HT-29 (cell line): Measurements from ENCODE around the gene BOD1. TPM values are rescaled to one million over a fixed set of nuclear protein-coding genes. Genes with fewer than 3 reads are reported as not detected.
"Not testable (repeated sequence)": the region's sequence is repeated elsewhere in the genome, so short reads cannot be mapped to it uniquely, and the experiment has no call there.

Experiments used
- DNase-seq: peaks from one replicate; pipeline ENCODE4 v3.0.0-alpha.2; 2015; ENCODE audit warnings: low spot score
- total RNA-seq: library from RNA; depleted of rRNA; stranded (reverse); fragments of >200 nt; shearing (Covaris generic); gene quantifications from 2 replicates; pipeline ENCODE4 v1.2.3, GENCODE V29; 2014

BOD1 gene
- total RNA-seq, 1 experiment from 2014 or later: 55.4 TPM

DNA sequence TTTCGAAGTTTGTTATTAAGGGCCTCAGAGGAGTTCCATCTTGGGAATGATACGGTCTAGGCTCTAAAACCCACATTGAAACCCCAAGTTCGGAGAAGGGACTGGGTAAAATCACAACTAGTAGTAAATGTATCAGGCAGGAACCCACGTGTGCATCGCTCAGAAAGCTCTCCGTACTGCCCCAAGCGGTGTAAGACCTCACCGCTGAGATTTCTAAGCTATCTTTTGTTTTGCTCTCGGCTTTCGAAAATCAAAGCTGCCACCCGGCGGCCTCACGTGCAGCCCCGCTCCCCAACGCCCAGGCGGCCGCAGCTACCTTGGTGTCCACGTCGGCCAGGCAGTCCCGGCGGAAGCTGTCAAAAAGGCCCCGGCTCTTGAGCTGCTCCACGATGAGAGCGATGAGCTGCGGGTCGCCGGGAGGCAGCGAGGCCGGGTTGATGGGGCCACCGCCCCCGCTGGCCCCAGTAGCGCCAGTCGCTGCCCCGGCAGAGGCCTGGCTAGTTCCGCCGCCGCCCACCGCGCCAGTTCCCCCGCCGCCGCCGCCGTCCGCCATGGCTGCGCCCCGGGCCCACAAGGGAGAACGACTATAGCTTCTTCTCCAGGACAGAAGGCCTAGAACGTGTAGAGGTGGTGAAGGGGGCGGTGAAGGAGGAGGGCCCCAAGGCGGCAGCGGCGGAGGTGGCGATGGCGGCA lies 420 bp downstream of the BOD1 start:
- DNase-seq: peak; percentile 83

DNA sequence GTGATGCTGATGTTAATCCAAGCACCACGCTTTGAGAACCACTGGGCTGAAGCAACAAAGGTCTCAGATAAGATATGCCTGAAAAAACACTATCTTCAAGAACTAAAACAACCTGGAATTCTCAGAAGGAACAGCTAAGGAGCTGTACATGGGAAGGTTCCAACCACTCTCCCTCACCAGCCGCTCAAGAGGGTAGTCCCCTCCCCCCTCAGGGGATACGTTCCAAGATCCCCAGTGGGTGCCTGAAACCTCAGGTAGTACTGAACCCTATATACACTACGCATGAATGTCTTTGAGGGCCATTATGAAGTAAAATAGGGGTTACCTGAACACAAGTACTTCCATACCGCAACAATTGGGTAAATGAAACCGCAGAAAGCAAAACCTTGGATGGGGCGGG lies 1.9 kb downstream of the BOD1 start:
- no peak for DNase-seq

GRCh38 chr5:173613433-173614159 lies 2.9 kb downstream of the BOD1 start:
- DNase-seq: no peak

DNA sequence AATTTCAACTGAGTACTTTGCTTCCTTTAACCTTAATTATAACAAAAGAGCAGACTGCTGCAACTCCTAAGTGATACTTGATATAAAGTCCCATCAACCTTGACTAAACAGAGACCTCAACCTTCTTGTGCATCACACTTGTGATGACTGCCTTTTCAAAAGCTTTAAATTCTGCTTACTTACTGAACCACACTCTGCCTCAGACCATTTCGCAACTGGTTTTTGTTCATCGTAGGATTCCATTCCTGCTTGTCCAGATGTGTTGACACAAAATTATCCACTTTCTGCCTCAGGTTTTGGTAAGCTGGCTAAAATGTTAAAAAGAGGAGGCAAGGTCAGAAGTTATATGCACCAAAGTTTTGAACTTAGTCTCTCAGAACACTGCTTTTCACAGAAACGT lies 3.5 kb downstream of the BOD1 start:
- no peak for DNase-seq

DNA sequence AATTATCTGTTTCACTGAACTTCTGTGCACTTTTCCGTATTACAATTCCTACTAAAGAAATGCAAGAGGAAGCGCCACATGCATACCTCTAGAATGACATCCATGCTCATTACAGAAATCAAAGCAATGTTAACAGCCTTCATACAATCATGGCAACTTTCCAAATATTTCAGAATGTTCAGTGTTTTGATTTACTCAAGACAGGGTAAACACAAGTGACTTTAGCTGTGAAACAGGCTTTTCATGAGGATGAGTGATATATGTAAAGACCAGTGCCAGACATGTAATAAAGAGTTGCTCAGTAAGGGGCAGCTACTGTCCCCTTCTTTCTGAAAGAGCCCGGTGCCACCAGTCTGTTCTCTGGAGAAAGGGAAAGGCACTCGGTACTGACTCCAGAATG lies 4.7 kb downstream of the BOD1 start:
- DNase-seq: no peak

DNA sequence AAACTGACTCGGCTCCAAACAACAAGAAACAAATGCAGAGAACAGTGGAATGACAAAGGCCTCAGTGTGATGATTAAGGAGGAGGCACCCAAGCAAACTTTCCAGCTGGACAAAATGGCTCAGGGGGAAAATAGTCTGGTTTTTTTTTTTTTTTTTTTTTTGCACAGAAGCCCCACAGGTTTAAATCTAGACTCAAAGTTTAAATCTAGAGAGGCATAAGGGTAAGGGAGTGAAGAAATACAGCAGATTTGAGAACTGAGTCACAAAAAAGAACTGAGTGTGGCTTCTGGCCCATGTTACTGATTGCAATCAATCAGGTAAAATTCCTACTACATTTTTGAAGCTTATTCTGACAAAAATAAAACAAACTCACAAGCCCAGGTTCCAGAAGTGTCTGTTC lies 12.3 kb downstream of the BOD1 start:
- DNase-seq: no peak

GRCh38 chr5:173602423-173602822 lies 14.0 kb downstream of the BOD1 start:
- DNase-seq: no peak

- DNase-seq: no peak
These were observed 17.8 kb downstream of the BOD1 start for GRCh38 chr5:173598686-173599085.

DNA sequence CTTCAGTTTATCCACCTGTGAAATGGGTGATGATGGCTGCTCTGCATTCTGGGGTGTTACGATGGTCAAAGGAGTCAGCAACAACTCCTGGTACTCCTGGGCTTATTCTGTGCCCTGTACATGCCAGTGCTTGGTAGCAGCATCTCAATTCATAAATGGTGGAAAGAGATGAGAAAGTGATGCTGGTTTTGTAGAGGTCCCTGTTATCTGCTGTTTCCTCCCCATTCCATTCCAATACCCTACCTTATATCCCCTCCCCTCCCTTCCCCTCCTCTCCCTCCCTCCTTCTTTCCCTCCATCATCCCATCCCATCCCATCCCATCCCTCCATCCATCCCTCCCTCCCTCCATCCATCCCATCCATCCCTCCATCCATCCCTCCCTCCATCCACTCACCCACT lies 19.1 kb downstream of the BOD1 start:
- no peak for DNase-seq

GRCh38 chr5:173595841-173596240 lies 20.6 kb downstream of the BOD1 start:
- DNase-seq: no peak

- DNase-seq: no peak
These were observed 22.4 kb downstream of the BOD1 start for GRCh38 chr5:173594061-173594460.

DNA sequence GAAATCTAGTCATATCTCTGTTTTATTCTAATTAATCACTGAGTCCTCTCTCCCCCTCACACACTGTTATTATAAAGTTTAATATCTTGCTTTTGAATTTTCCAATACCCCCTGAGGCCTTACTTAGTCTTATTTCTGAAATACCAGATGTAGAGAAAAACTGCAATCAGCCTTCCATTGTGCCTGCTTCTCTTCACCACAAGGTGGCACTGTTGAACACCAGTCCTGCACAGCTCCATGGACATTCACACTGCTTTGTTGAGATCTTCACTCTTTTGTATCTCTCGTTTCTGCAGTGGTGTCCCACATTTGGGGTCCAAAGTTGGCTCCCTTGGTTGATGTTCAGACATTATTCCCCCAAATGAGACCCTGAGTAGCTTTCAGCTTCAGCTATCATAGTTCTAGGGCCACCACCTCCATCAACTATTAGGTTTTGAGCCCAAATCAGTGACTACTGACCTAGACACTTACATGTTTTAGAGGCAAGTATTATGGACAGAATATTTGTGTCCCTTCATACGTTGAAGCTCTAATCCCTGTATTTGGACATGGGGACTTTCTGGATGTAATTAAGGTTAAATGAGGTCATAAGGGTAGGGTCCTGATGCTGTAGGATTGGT lies 24.3 kb downstream of the BOD1 start:
- DNase-seq: peak; percentile 40

- no peak for DNase-seq
These were observed 25.4 kb downstream of the BOD1 start for GRCh38 chr5:173591056-173591514.

GRCh38 chr5:173590436-173591055 lies 25.9 kb downstream of the BOD1 start:
- DNase-seq: no peak

- not testable (repeated sequence) for DNase-seq
These were observed 30.3 kb downstream of the BOD1 start for GRCh38 chr5:173586133-173586532.

- no peak for DNase-seq
These were observed 33.1 kb downstream of the BOD1 start for GRCh38 chr5:173583346-173583745.

- no peak for DNase-seq
These were observed 34.0 kb downstream of the BOD1 start for GRCh38 chr5:173582216-173583111.

- DNase-seq: peak; percentile 30
These were observed 34.8 kb downstream of the BOD1 start for GRCh38 chr5:173581408-173582215.

DNA sequence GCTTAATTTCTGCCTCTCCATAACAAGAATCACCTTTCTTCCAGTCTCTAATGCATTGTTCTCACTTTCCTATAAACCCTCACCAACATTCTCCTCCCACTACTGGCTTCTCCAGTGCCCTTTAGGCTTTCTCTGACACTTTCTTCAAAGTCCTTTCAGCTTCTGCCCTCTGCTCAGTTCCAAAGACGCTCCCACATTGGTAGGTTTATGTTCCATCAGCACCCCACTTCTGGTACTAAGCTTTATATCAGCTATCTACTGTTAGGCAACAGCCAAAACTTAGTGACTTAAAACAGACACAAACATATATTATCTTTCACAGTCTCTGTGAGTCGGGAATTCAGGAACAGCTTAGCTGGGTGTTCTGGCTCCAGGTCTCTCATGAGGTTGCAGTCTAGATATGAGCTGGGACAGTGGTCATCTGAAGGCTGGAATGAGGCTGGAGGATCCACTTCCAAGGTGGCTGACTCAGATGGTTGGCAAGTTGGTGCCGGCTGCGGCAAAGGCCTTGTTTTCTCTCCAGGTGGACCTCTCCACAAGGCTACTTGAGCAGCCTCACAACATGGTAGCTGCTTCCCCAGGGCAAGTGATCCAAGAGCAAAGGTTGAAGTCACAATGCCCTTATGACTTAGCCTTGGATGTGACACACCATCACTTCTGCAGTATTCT lies 37.4 kb downstream of the BOD1 start:
- no peak for DNase-seq

DNA sequence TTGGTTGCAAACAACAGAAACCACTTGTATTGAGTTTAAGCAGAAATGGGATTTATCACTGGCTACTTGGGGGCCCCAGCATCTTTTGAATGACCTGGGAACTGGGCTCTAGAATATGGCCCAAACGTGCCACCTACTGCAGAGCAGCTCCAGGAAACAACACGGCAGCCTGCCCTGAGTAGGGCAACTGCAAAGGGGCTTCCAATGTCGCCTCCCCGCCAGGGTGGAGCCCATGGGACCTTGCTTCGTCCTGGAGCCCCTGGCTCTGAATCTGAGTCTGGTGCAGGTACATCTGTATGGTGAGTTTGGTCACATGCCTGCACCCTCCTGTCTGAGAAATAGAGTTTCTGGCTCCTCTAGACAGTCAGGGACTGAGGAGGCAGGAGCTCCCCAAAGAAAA lies 38.6 kb downstream of the BOD1 start:
- DNase-seq: no peak
